Naive B cell (primary cell): ENCODE results near the gene OR2B6. TPM values are rescaled to one million over a fixed set of nuclear protein-coding genes. Genes with fewer than 3 reads are reported as not detected.

Experiments
- ATAC-seq, 2 donors: fragments of 150-1000 bp; cut with Tn5 transposase; 2 replicates each; pipeline ENCODE4 v1.10.0; 2021; ENCODE audit warnings: low read depth in 2 of 2, mild to moderate bottlenecking in 2 of 2, moderate library complexity in 2 of 2
- DNase-seq: peaks from one replicate; pipeline ENCODE4 v3.0.0; 2022
- H3K27ac Mint-ChIP-seq, 6 donors: one replicate each; pipeline ENCODE4 v1.8.0; 2020 to 2022; ENCODE audit warnings: mild to moderate bottlenecking in 6 of 6, mixed read lengths in 6 of 6, moderate library complexity in 5 of 6, inconsistent platforms in 2 of 6
- H3K27me3 Mint-ChIP-seq, 3 donors: one replicate each; pipeline ENCODE4 v1.8.0; 2021 to 2022; ENCODE audit warnings: mixed read lengths in 3 of 3, mild to moderate bottlenecking in 1 of 3
- H3K36me3 Mint-ChIP-seq, 2 donors: one replicate each; pipeline ENCODE4 v1.8.0; 2020 to 2022; ENCODE audit warnings: mixed read lengths in 2 of 2, inconsistent platforms in 1 of 2, mild to moderate bottlenecking in 1 of 2
- H3K4me1 Mint-ChIP-seq, 3 donors: one replicate each; pipeline ENCODE4 v1.8.0; 2020 to 2022; ENCODE audit warnings: mixed read lengths in 3 of 3, inconsistent platforms in 1 of 3, mild to moderate bottlenecking in 1 of 3, moderate library complexity in 1 of 3
- H3K4me3 Mint-ChIP-seq, 8 donors: one replicate each; pipeline ENCODE4 v1.8.0; 2020 to 2022; ENCODE audit warnings: mild to moderate bottlenecking in 8 of 8, mixed read lengths in 8 of 8, moderate library complexity in 8 of 8, inconsistent platforms in 2 of 8
- H3K9me3 Mint-ChIP-seq, 7 donors: one replicate each; pipeline ENCODE4 v1.8.0; 2020 to 2022; ENCODE audit warnings: mixed read lengths in 7 of 7, mild to moderate bottlenecking in 5 of 7, inconsistent platforms in 2 of 7, moderate library complexity in 1 of 7
- polyA plus RNA-seq, 6 donors: library from polyadenylated mRNA; unstranded; fragments of 300-500 nt; fragmentation: Illumina TruSeq; gene quantifications; one replicate each; pipeline ENCODE4 v1.2.3, GENCODE V29; 2021; ENCODE audit warnings: low read depth in 6 of 6

OR2B6 gene
- polyA plus RNA-seq, 6 donors from 2014 or later: not detected

- H3K4me3 Mint-ChIP-seq: no peak overlapping the region
- H3K9me3 Mint-ChIP-seq: peaks cover 0 to 1% (median under 1%) of the 10 kb centered on the region in 7 donors
- H3K27ac Mint-ChIP-seq: peak overlapping the region in 1 of 6 donors; percentile 58
- peaks cover 3 to 26% (median 12%) of the 10 kb centered on the region in 3 donors for H3K27me3 Mint-ChIP-seq
- peaks cover 2 to 25% (median 9%) of the 10 kb centered on the region in 3 donors for H3K4me1 Mint-ChIP-seq
- H3K36me3 Mint-ChIP-seq: peaks cover 4 to 7% of the 10 kb centered on the region in 2 donors
- DNase-seq (no peak), ATAC-seq (no peak)
Observed at GRCh38 chr6:28003059-28003458, 46.0 kb downstream of the OR2B6 start.

GRCh38 chr6:28003661-28004060, 46.6 kb downstream of the OR2B6 start:
- peaks cover 3 to 19% (median 12%) of the 10 kb centered on the region in 3 donors for H3K27me3 Mint-ChIP-seq
- peaks cover under 1 to 7% (median 5%) of the 10 kb centered on the region in 7 donors for H3K9me3 Mint-ChIP-seq
- no peak for DNase-seq
- H3K27ac Mint-ChIP-seq: no peak overlapping the region
- ATAC-seq: no peak
- H3K4me1 Mint-ChIP-seq: peaks cover 8 to 31% (median 15%) of the 10 kb centered on the region in 3 donors
- H3K4me3 Mint-ChIP-seq: no peak overlapping the region
- H3K36me3 Mint-ChIP-seq: peaks cover 4 to 13% of the 10 kb centered on the region in 2 donors

DNA sequence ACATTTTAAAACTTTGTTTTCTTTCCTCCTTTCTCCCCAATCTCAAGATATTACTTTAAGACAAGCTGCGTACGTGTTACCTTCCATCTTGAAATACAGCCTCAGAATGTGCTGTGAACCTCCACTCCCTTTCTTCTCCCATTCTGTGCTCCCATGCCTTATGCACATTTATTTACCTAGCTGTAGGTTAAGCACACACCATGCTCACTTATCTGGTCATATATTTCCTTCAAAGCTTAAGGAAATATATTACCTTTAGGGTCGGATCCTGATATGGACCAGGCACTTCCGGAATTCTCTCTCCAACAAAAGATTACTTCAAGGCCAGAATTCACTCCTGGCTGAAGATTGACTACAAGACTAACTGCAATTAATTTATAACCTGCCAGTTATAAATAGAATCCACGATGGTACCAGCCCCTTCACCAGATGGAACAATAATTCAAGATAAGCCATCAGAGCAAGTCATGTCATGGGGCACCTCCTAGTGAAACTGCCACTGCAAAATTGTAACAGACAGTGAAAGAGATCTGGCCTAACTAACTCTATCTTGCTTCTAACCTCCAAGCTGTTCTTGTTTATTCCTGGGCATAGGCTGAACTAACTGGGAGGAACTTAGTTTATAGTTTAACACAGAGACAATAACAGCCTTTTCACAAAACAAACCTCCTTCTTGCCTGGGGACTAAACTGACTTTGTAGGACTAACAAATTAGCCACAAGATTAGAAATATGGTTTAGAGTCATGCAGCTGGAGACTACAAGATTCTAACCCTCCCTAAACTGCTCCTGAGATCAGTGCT, 47.5 kb downstream of the OR2B6 start:
- H3K27me3 Mint-ChIP-seq: peaks cover 3 to 19% (median 12%) of the 10 kb centered on the region in 3 donors
- peaks cover 2 to 14% (median 7%) of the 10 kb centered on the region in 7 donors for H3K9me3 Mint-ChIP-seq
- H3K27ac Mint-ChIP-seq: peak overlapping the region in 1 of 6 donors; percentile 41
- H3K36me3 Mint-ChIP-seq: peaks cover 4 to 17% of the 10 kb centered on the region in 2 donors
- H3K4me1 Mint-ChIP-seq: peaks cover 13 to 39% (median 18%) of the 10 kb centered on the region in 3 donors
- DNase-seq (no peak), ATAC-seq (no peak)
- no peak overlapping the region for H3K4me3 Mint-ChIP-seq

GRCh38 chr6:28005152-28005890, 48.3 kb downstream of the OR2B6 start:
- Mint-ChIP-seq H3K4me1 (peaks cover 13 to 43% (median 19%) of the 10 kb centered on the region in 3 donors), H3K27ac (peak overlapping the region in 2 of 6 donors; percentile 0 to 9), H3K4me3 (no peak overlapping the region), H3K9me3 (peaks cover 2 to 21% (median 7%) of the 10 kb centered on the region in 7 donors), H3K36me3 (peaks cover 2 to 12% of the 10 kb centered on the region in 2 donors), H3K27me3 (peaks cover 3 to 14% (median 5%) of the 10 kb centered on the region in 3 donors)
- ATAC-seq (no peak), DNase-seq (no peak)

DNA sequence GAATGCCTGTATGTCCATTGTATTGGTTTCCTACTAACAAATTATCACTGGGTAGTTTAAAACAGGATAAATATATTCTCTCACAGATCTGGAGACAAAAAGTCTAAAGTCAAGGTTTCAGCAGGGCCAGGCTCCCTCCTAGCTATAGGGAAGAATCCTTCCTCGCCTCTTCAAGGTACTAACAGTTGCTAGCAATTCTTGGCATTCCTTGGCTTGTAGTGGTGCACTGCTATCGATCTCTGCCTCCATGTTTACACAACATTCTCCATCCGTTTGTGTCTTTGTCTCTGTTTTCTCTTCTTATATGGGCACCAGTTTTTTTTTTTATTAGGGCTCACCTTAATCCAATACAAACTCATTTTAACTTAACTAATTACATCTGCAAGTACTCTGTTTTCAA, 48.9 kb downstream of the OR2B6 start:
- Mint-ChIP-seq H3K36me3 (peaks cover 5 to 10% of the 10 kb centered on the region in 2 donors), H3K27ac (no peak overlapping the region), H3K27me3 (peaks cover 0 to 12% (median 3%) of the 10 kb centered on the region in 3 donors), H3K4me3 (no peak overlapping the region), H3K4me1 (peaks cover 13 to 50% (median 22%) of the 10 kb centered on the region in 3 donors), H3K9me3 (peaks cover 2 to 27% (median 7%) of the 10 kb centered on the region in 7 donors)
- DNase-seq: no peak
- no peak for ATAC-seq

Other genes with a start within 250 kb of the OR2B6 start
- gene OR2B2, start 44.8 kb upstream of the OR2B6 start, polyA plus RNA-seq: not detected
- 1 to 10 TPM; 3.6 to 7.1 (median 5.3) TPM for gene ZNF165, start 123.3 kb downstream of the OR2B6 start, polyA plus RNA-seq
- 10 to 100 TPM; 11.3 to 21.3 (median 14.7) TPM for gene ZSCAN16, start 167.4 kb downstream of the OR2B6 start, polyA plus RNA-seq
- gene ZKSCAN8, start 184.6 kb downstream of the OR2B6 start, polyA plus RNA-seq: 1 to 10 TPM in 4 of 6 donors, under 1 TPM in 1, not detected in 1; 0.95 to 2.6 (median 1.1) TPM